Trophoblast cell (in vitro differentiated cells and primary cell): ENCODE data around the gene GYS2.

Source experiments
- DNase-seq, 2 donors: peaks; one replicate each; pipeline ENCODE4 v3.0.0-alpha.2; 2016
- H2AFZ ChIP-seq: 2 replicates; pipeline ENCODE4 v1.6.1; 2013; ENCODE audit warnings: low read length, moderate library complexity, mild to moderate bottlenecking; ENCODE audit not compliant: insufficient read depth, poor library complexity
- H2AK5ac ChIP-seq: 2 replicates; pipeline ENCODE4 v1.6.1; 2013; ENCODE audit warnings: mild to moderate bottlenecking, low read length
- H2BK120ac ChIP-seq: 2 replicates; pipeline ENCODE4 v1.6.1; 2013; ENCODE audit warnings: low read length, mild to moderate bottlenecking, moderate library complexity; ENCODE audit not compliant: insufficient read depth, poor library complexity
- H2BK12ac ChIP-seq: 2 replicates; pipeline ENCODE4 v1.6.1; 2013; ENCODE audit warnings: mild to moderate bottlenecking, low read length, moderate library complexity
- H2BK5ac ChIP-seq: 2 replicates; pipeline ENCODE4 v1.6.1; 2013; ENCODE audit warnings: low read length, low read depth, moderate library complexity, mild to moderate bottlenecking; ENCODE audit not compliant: poor library complexity
- H3K14ac ChIP-seq: 2 replicates; pipeline ENCODE4 v1.6.1; 2013; ENCODE audit warnings: mild to moderate bottlenecking, low read length
- H3K18ac ChIP-seq: 2 replicates; pipeline ENCODE4 v1.6.1; 2013; ENCODE audit warnings: mild to moderate bottlenecking, low read length
- H3K23ac ChIP-seq: 2 replicates; pipeline ENCODE4 v1.6.1; 2013; ENCODE audit warnings: low read length
- H3K27ac ChIP-seq: 2 replicates; pipeline ENCODE4 v1.5.1; 2013; ENCODE audit warnings: low read depth, mild to moderate bottlenecking, inconsistent platforms, low read length, moderate library complexity
- H3K27me3 ChIP-seq: 2 replicates; pipeline ENCODE4 v1.6.1; 2013; ENCODE audit warnings: inconsistent platforms, mild to moderate bottlenecking, low read length, moderate library complexity; ENCODE audit not compliant: insufficient read depth
- H3K36me3 ChIP-seq, 2 experiments: 1 replicate in 1 of 2; 2 replicates in 1 of 2; pipeline ENCODE4 v1.6.1; 2013; ENCODE audit warnings: low read length in 2 of 2, mild to moderate bottlenecking in 2 of 2, moderate library complexity in 1 of 2; ENCODE audit not compliant: insufficient read depth in 2 of 2, control insufficient read depth in 1 of 2
- H3K4ac ChIP-seq: 2 replicates; pipeline ENCODE4 v1.6.1; 2013; ENCODE audit warnings: low read depth, mild to moderate bottlenecking, low read length, moderate library complexity
- H3K4me1 ChIP-seq, 2 experiments: 1 replicate in 1 of 2; 2 replicates in 1 of 2; pipeline ENCODE4 v1.6.1; 2013; ENCODE audit warnings: low read length in 2 of 2, mild to moderate bottlenecking in 2 of 2, moderate library complexity in 1 of 2; ENCODE audit not compliant: insufficient read depth in 2 of 2, control insufficient read depth in 1 of 2
- H3K4me2 ChIP-seq: 2 replicates; pipeline ENCODE4 v1.6.1; 2013; ENCODE audit warnings: inconsistent platforms, mild to moderate bottlenecking, low read length, moderate library complexity
- H3K4me3 ChIP-seq: 2 replicates; pipeline ENCODE4 v1.5.1; 2013; ENCODE audit warnings: mild to moderate bottlenecking, low read depth, low read length, inconsistent platforms
- H3K79me1 ChIP-seq: one replicate; pipeline ENCODE4 v1.6.1; 2013; ENCODE audit warnings: low read length
- H3K79me2 ChIP-seq: 2 replicates; pipeline ENCODE4 v1.6.1; 2013; ENCODE audit warnings: low read length, mild to moderate bottlenecking; ENCODE audit not compliant: control insufficient read depth, insufficient read depth, poor library complexity
- H3K9ac ChIP-seq: 2 replicates; pipeline ENCODE4 v1.6.1; 2013; ENCODE audit warnings: mild to moderate bottlenecking, low read length
- H3K9me3 ChIP-seq: 2 replicates; pipeline ENCODE4 v1.6.1; 2013; ENCODE audit warnings: low read depth, mild to moderate bottlenecking, control low read depth, inconsistent platforms, low read length; ENCODE audit not compliant: insufficient read depth
- H4K12ac ChIP-seq: 2 replicates; pipeline ENCODE4 v1.6.1; 2013; ENCODE audit warnings: low read depth, mild to moderate bottlenecking, low read length, moderate library complexity
- H4K8ac ChIP-seq: 2 replicates; pipeline ENCODE4 v1.6.1; 2013; ENCODE audit warnings: low read depth, mild to moderate bottlenecking, low read length, moderate library complexity
- H4K91ac ChIP-seq: one replicate; pipeline ENCODE4 v1.6.1; 2013; ENCODE audit warnings: low read depth, mild to moderate bottlenecking, low read length, moderate library complexity
- WGBS: extraction: QIAGEN DNeasy Blood & Tissue Kit; methylation state at CpG from one replicate; pipeline ENCODE4 v1.1.7; 2013; ENCODE audit warnings: missing lambda C conversion rate; ENCODE audit not compliant: insufficient read length, insufficient coverage; ENCODE audit errors: extremely low coverage; 5-methylcytosine and 5-hydroxymethylcytosine counted together

The GYS2 gene

DNA sequence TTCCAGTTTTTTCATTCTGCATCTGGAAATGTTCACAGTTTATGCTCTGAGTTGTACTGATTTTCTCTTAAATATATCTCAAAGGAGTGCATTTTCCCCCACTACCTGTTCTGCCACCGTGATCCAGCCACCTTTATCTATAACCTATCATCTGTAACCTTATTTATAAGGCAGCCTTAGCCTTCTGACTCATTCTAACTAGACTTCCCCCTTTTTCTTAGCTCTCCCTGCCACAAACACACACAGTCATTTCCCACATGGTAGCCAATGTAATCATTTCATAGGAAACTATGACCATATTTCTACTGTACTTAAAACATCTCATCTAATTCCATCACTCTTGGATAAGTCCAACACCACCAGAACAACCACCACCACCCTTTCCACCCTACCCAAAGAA is 10.8 kb upstream of the GYS2 start:
- no peak overlapping the region for H2BK12ac ChIP-seq

DNA sequence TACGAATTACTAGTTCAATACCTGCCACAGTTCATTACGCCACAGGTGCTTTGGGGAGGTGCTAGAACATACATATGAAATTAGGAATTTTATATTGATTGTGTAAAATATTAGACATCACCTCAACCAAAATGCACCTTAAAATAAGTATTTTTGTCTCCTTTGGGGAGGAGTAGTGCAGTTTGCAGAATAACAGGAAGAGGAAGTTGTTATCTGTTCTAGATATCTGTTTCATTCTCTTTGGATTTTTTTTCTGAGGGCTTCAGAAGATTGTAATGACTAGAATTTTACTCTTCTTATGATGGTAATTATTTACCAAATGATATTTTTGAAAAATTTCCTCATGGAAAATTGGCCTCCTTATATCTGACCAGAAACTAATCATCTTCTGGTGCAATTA is 9.9 kb upstream of the GYS2 start:
- Histone ChIP-seq H2AFZ (no peak overlapping the region), H4K12ac (no peak overlapping the region), H3K79me2 (no peaks in the 10 kb centered on the region), H3K9me3 (no peaks in the 10 kb centered on the region), H2AK5ac (no peak overlapping the region), H3K23ac (no peak overlapping the region), H3K18ac (no peak overlapping the region), H3K79me1 (no peaks in the 10 kb centered on the region), H3K9ac (no peak overlapping the region), H3K27me3 (no peaks in the 10 kb centered on the region), H3K36me3 (no peaks in the 10 kb centered on the region), H2BK5ac (no peak overlapping the region), H3K4ac (no peak overlapping the region), H3K4me1 (no peaks in the 10 kb centered on the region), H4K8ac (no peak overlapping the region), H3K27ac (no peak overlapping the region), H2BK120ac (no peak overlapping the region), H3K14ac (no peak overlapping the region), H3K4me3 (no peak overlapping the region), H2BK12ac (no peak overlapping the region), H4K91ac (no peak overlapping the region), H3K4me2 (no peak overlapping the region)
- no CpG with 5 or more reads among the region's 2 CpGs for WGBS
- no peak for DNase-seq

More for the DNA sequence above, 10.8 kb upstream of the GYS2 start:
- Histone ChIP-seq H3K36me3 (no peaks in the 10 kb centered on the region), H4K91ac (no peak overlapping the region), H3K79me2 (no peaks in the 10 kb centered on the region), H2BK120ac (no peak overlapping the region), H3K14ac (no peak overlapping the region), H3K9ac (no peak overlapping the region), H3K4me2 (no peak overlapping the region), H3K23ac (no peak overlapping the region), H2AK5ac (no peak overlapping the region), H3K4me1 (no peaks in the 10 kb centered on the region), H3K4me3 (no peak overlapping the region), H3K27ac (no peak overlapping the region), H3K4ac (no peak overlapping the region), H3K27me3 (no peaks in the 10 kb centered on the region), H2AFZ (no peak overlapping the region), H2BK5ac (no peak overlapping the region), H3K18ac (no peak overlapping the region), H3K9me3 (no peaks in the 10 kb centered on the region), H4K12ac (no peak overlapping the region), H3K79me1 (no peaks in the 10 kb centered on the region), H4K8ac (no peak overlapping the region)
- no CpG with 5 or more reads among the region's 1 CpG for WGBS
- no peak for DNase-seq

DNA sequence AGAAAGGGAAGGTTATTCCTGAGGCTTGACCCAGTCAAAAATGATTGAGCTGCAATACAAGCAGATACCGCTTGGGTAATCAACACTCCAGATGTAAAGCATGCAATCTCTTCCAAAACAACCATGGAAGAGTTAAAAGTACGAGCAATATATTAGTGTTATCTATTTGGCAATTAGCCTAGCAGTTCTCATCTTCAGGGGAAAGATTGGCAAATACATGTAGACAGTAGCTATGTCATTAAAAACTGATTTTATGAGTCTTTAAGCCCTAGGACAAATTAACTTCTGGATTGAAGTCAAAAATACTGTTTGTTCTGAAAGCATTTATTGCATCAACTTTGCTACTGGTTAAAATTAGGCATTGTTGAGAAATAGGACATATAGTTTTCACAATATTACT is 9.3 kb upstream of the GYS2 start:
- no peak overlapping the region for H3K4me2 ChIP-seq

DNA sequence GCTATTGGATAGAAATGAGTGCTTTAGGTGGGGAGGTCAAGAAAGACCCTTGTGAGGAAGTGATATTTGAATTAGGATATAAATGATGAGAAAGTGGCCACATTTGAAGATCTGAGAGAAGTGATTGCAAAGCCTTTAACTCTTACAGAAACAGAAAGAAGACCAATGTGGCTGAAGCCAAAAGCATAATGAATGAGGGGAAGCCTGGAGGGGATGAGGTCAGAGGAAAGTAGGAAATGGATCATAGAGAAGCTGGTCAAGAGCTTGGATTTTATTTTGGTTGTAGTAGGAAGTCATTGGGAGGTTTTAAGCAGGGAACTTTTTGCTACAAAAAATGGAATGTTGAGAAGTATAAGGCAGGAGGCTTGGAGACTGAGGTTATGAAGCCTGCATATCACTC is 3.5 kb upstream of the GYS2 start:
- H3K18ac ChIP-seq = no peak overlapping the region
- no peak overlapping the region for H2BK120ac ChIP-seq
- no peak overlapping the region for H2BK12ac ChIP-seq
- H3K9ac ChIP-seq = no peak overlapping the region
- H2BK5ac ChIP-seq = no peak overlapping the region
- no peak overlapping the region for H4K91ac ChIP-seq
- no peaks in the 10 kb centered on the region for H3K79me2 ChIP-seq
- DNase-seq = no peak
- no peak overlapping the region for H4K8ac ChIP-seq
- peaks cover 0 to 4% of the 10 kb centered on the region in 2 experiments for H3K4me1 ChIP-seq
- no peak overlapping the region for H4K12ac ChIP-seq
- H3K9me3 ChIP-seq = no peaks in the 10 kb centered on the region
- no peaks in the 10 kb centered on the region for H3K36me3 ChIP-seq
- no peak overlapping the region for H3K4me3 ChIP-seq
- H2AK5ac ChIP-seq = no peak overlapping the region
- H3K4me2 ChIP-seq = no peak overlapping the region
- H2AFZ ChIP-seq = no peak overlapping the region
- no peaks in the 10 kb centered on the region for H3K79me1 ChIP-seq
- no peak overlapping the region for H3K14ac ChIP-seq
- H3K23ac ChIP-seq = no peak overlapping the region
- no peak overlapping the region for H3K4ac ChIP-seq
- no peaks in the 10 kb centered on the region for H3K27me3 ChIP-seq
- no peak overlapping the region for H3K27ac ChIP-seq

More for the DNA sequence above, 9.3 kb upstream of the GYS2 start:
- no peak overlapping the region for H3K18ac ChIP-seq
- no peaks in the 10 kb centered on the region for H3K27me3 ChIP-seq
- H2AK5ac ChIP-seq = no peak overlapping the region
- H3K36me3 ChIP-seq = no peaks in the 10 kb centered on the region
- H3K4me1 ChIP-seq = no peaks in the 10 kb centered on the region
- no peak overlapping the region for H4K91ac ChIP-seq
- no peak overlapping the region for H4K8ac ChIP-seq
- H2BK5ac ChIP-seq = no peak overlapping the region
- no peaks in the 10 kb centered on the region for H3K79me2 ChIP-seq
- H2AFZ ChIP-seq = no peak overlapping the region
- H2BK120ac ChIP-seq = no peak overlapping the region
- WGBS = no CpG with 5 or more reads among the region's 2 CpGs
- H2BK12ac ChIP-seq = no peak overlapping the region
- no peak overlapping the region for H3K27ac ChIP-seq
- H3K4me3 ChIP-seq = no peak overlapping the region
- no peak overlapping the region for H3K9ac ChIP-seq
- peak in 1 of 2 donors; percentile 9 for DNase-seq
- no peaks in the 10 kb centered on the region for H3K9me3 ChIP-seq
- no peak overlapping the region for H3K4ac ChIP-seq
- H3K23ac ChIP-seq = no peak overlapping the region
- no peaks in the 10 kb centered on the region for H3K79me1 ChIP-seq
- H4K12ac ChIP-seq = no peak overlapping the region
- H3K14ac ChIP-seq = no peak overlapping the region
